Measurements from ENCODE around the gene TSPAN16.

DNA sequence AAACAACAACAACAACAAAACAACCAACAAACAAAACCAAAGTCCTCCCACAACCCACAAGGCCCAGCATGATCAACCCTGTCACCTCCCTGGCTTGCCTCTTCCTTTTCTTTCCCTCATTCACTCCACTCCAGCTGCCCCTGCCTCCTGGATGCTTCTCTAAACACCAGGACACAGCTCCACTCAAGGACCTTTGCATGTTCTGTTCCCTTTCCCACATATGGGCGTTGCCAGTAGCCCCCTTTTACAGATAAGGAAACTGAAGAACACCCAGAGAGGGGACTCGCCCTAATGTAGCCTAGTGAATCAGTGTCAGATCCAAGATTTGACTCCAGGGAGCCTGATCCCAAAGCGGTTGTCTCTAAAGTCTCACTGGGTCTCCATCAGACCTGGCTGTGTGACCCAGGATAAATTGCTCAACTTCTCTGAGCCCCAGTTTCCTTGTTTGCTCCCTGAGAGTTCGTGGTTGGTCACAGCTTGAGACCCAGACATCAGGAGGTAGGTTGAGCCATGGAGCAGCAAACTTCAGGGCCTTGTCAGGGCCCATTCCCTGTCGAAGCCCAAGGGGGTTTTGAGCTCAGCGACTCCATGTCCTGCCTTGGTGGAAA lies 30.7 kb upstream of the TSPAN16 start:
- TF ChIP-seq, protein P1, sequence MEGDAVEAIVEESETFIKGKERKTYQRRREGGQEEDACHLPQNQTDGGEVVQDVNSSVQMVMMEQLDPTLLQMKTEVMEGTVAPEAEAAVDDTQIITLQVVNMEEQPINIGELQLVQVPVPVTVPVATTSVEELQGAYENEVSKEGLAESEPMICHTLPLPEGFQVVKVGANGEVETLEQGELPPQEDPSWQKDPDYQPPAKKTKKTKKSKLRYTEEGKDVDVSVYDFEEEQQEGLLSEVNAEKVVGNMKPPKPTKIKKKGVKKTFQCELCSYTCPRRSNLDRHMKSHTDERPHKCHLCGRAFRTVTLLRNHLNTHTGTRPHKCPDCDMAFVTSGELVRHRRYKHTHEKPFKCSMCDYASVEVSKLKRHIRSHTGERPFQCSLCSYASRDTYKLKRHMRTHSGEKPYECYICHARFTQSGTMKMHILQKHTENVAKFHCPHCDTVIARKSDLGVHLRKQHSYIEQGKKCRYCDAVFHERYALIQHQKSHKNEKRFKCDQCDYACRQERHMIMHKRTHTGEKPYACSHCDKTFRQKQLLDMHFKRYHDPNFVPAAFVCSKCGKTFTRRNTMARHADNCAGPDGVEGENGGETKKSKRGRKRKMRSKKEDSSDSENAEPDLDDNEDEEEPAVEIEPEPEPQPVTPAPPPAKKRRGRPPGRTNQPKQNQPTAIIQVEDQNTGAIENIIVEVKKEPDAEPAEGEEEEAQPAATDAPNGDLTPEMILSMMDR (IDR thresholded peaks at IDR 0.05 in 8 of 11, conservative IDR thresholded peaks at IDR 0.05 in 3 of 11): no peak
- TF ChIP-seq POLR2A (IDR thresholded peaks at IDR 0.05): no peak
- no peak for TF ChIP-seq POLR2AphosphoS5 (IDR thresholded peaks at IDR 0.05)

Measured in spleen (tissue), 7 donors.